Left hindlimb (tissue), 1 donor: ENCODE results near the gene KL.

Source experiments
- DNase-seq: peaks from one replicate; pipeline ENCODE4 v3.0.0-alpha.2; 2018

KL gene

GRCh38 chr13:33006134-33006533, 10.1 kb upstream of the KL start:
- no peak for DNase-seq

DNA sequence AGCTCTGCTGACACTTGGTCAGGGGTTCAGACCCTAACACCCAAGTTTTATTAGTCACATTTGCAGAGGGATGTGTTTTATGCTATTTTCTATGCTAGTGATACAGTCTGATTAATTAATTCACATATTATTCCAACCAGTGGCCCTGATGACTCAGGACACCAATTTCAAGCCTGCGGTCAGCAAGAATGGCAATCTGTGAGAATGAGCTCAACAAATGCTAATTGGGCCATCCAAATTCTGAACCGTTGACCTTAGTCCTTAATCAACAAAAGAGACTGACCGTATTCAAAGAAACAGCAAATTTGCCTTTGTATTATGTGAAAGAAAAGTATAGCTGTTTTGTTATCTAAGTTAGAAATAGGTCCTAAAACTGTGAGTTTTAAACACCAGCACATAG, 9.6 kb upstream of the KL start:
- no peak for DNase-seq

- DNase-seq, result no peak
Observed at GRCh38 chr13:33007237-33007636, 9.0 kb upstream of the KL start.

DNA sequence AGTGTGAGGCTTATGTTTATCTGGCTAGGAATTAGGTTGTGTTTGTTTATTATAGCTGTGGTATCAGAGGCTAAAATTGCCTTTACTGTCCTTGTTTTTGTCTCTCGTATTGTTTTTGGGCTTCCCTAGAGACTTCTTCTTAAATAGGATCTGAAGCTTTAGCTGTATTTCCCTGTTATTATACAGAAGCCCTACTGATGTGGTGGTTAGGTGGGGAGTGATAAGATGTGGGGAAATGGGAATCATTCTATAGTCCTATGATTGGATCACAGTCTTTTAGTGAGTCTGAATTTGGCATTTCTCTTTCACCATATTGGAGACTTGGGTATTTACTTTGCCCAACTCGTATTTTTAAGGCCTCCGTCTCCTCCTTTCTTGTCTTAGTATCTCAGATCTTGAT, 8.3 kb upstream of the KL start:
- no peak for DNase-seq

DNA sequence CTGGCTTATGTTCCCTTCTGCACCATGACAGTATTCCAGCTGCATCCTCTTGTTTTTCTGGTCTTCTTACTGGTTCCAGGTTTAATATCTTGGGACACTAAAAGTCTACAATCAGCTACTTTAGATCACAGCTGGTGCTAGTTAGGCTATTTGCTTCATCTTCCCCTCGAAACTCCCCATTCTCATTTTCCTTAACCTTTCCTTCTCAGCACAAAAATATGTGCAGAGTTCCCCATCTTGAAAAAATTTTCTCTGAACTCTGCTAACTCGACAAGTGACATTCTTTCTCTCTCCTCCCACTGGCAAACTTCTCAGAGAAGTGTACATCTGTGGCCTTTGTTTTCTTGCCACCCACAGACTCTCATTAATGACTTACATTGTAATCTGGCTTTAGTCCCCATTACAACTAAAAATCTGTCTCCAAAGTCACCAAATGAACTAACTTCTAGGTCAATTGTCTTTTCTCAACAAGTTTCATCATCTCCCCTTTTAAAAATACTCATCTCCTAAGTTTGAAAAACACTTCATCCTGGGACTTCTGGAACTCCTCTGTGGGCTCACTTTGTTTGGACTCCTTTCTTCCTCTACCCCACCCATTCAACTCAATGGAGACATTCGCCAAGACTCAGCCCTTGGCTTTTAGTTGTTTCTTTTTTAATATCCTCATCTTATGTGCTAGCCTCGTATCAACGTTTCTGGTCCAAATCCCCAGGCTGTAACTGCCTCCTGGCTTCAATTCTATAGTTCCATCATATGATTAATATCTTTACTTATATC, 7.1 kb upstream of the KL start:
- DNase-seq, result no peak

DNA sequence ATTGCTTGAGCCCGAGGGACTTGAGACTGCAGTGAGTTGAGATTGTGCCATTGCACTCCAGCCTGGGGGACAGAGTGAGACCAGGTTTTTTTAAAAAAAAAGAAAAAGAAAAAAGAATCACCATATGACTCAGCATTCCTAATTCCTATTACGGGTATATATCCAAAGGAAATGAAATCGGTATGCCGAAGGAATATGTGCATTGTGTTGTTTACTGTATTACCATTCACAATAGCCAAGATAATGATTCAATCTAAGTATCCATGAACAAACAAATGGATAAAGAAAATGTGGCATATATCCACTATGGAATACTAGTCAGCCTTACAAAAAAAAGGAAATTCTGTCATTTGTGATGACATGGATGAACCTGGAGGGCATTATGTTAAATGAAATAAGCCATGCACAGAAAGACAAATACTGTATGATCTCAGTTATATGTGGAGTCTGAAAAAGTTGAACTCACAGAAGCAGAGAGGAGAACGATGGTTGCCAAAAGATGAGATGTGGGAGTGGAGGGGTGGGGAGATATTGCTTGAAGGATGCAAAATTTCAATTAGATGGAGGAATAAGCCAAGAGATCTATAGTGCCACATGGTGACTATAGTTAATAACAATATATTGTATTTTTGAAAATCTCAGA, 4.3 kb upstream of the KL start:
- DNase-seq, result no peak

- no peak for DNase-seq
Observed at GRCh38 chr13:33014291-33014690, 1.9 kb upstream of the KL start.

DNA sequence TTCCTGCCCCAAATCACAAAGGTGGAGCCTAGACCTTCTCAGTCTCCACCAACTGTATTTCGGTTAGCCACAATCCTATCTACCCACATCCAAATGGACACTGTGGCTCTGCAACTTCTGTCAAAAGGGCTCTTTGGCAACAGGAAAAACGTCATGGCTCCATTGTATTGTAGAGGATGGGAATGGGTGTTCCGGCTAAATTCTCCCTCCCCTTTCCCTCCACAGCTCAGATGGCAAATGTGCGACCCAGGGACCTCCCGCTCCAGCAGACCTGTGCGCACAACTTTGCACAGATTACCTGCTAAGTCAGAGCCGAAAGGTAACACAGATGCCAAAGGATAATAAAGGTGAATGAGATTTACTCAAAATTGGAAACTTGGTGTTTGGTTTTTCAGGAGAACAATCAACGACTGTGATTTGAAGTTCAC, 968 bp upstream of the KL start:
- DNase-seq, result no peak

DNA sequence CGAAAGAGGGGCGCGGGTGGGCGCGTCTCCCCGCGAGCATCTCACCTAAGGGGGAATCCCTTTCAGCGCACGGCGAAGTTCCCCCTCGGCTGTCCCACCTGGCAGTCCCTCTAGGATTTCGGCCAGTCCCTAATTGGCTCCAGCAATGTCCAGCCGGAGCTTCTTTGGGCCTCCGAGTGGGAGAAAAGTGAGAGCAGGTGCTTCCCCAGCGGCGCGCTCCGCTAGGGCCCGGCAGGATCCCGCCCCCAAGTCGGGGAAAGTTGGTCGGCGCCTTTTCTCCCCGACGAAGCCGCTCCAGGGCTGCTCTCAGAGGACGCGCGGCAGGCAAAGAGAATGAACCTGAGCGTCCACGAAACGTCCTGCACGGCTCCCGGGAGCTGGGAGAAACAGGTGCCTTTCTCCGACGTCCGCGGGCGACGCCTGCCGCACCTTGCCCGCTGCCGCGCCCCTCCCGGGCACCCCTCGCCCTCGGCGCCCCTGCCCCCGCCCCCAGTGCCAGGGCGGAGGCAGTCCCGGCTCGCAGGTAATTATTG, 366 bp upstream of the KL start:
- DNase-seq, result peak; percentile 53

GRCh38 chr13:33017323-33017929, 1.2 kb downstream of the KL start:
- DNase-seq, result no peak

DNA sequence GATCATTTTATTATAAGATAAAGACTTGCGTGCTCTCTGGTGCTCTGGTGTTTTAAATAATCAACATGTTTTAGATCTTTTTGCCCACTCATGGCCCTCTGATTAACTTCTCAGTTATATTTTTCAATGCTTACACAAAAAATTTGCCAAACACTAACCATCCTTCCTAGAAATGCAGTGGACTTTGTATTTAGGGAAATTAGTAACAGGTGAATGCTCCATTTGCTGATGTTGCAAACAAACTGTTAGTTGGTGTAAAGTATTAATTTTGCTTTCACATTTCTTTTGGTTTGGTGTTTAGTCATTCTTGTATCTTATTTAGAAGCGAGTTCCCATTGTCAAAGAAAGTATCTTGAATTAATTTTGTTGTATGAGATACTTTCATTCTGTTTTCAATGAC, 2.7 kb downstream of the KL start:
- no peak for DNase-seq

GRCh38 chr13:33022986-33023385, 6.8 kb downstream of the KL start:
- no peak for DNase-seq

DNA sequence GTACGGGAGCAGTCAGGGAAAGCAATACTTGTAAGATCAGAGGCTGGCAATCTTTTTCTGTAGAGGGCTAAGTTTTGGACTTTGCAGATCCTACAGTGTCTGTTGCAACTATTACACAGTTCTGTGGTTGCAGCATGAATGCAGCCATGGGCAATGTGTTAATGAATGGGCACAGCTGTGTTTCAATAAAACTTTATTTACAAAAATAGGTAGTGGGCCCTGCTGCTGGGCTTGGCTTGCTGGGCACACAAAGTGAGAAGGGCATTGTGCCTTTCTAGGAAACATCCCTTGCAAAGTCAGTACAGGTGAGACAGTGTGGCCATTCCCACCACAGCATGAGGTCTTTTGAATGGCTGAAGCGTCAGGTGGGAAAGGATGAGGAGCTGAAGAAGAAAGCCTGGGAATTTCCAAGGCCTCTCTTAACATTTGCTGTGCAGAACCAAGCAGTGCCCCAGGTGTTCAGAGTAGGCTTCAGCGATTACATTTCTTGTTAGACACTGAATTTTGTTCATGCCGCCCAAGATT, 9.1 kb downstream of the KL start:
- DNase-seq, result no peak

- no peak for DNase-seq
Observed at GRCh38 chr13:33026489-33027152, 10.4 kb downstream of the KL start.

GRCh38 chr13:33028620-33029019, 12.4 kb downstream of the KL start:
- no peak for DNase-seq

- DNase-seq, result no peak
Observed at GRCh38 chr13:33031277-33031676, 15.1 kb downstream of the KL start.

GRCh38 chr13:33032037-33032625, 15.9 kb downstream of the KL start:
- no peak for DNase-seq

GRCh38 chr13:33033051-33033812, 17.0 kb downstream of the KL start:
- no peak for DNase-seq

DNA sequence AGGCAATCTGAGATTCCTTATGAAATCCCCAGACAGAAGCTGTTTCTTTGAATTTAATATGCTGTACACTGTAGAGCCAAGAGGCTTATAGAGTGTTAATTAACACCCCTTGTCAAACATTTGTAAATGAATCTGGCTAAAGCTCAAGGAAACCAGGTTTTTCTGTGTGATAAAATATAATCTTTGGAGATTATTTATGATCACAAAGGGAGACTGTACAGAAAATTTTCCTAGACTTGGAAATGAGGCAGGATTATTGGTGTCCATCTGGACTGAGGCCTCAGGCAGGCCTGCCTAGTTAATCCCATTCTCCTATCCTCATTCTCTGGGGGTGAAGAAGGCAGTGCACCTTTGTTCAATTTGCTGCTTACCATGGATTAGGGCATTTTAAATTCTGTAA, 17.8 kb downstream of the KL start:
- DNase-seq, result no peak

DNA sequence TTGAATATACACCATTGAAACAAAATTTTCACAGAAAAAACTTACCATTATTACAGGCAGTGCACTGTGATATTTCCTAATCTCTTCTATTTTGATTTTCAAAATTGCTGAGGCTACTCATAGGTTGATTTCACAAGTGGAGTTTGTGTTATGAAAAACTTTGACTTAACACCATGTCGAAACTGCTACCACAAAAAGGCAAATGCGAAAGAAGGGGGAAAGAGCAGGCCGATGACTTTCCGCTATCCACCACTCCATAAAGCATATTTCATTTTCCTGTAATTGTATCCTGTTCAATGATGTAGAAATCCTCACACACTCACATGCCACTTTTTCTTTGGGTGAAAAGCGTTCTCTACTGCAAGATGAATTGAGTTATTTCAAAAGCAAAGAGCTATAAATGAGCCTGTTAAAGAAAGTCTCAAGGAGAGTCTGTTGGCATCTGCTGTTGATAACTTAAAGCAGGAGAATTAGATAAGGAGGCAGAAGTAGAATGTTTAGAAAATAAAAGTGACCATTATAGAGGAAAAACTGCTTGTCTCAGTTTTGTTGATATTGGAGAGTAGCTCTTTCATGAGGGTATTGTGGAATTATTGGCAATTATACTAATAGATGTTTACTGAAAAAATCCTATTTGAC, 18.8 kb downstream of the KL start:
- no peak for DNase-seq

DNA sequence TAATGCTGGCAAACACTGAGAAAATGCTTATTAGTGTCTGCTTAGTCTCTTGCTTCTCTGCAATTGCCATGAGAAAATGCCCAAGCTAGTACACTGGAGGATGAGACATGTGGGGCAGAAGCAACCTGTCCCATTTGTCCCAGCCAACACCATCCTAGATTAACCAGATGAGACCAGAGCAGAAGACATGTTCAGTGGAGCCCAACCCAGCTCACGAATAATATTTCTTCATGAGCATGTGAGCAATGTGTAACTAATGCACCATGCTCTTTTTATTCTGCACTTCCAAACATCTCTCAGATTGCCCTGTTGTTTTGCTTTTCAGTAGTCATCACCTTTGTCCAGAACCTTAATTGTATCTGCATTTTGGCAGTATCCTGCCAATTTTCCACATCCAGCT, 21.4 kb downstream of the KL start:
- no peak for DNase-seq

- no peak for DNase-seq
Observed at GRCh38 chr13:33040090-33040489, 23.9 kb downstream of the KL start.
